ENCODE measurements around the gene TADA3. TPM values are rescaled to one million over a fixed set of nuclear protein-coding genes. Genes with fewer than 3 reads are reported as not detected.

The TADA3 gene
- total RNA-seq, 1 donor from 2014 or later = 54.7 TPM

GRCh38 chr3:9749645-9750555, 42.4 kb downstream of the TADA3 start, which contains the start of gene OGG1:
TSS of gene OGG1 (plus strand) at chr3:9749952. CDS start at chr3:9750287, 335 bp downstream.
- no peak for TF ChIP-seq CTCF (conservative IDR thresholded peaks at IDR 0.05; ENCODE audit: low read depth, low read length)
- peak within 1 kb of the TSS; percentile 75 for H3K4me3 ChIP-seq (ENCODE audit: low read depth, low read length)
- DNase-seq (ENCODE audit: low read depth) = peak; percentile 88

DNA sequence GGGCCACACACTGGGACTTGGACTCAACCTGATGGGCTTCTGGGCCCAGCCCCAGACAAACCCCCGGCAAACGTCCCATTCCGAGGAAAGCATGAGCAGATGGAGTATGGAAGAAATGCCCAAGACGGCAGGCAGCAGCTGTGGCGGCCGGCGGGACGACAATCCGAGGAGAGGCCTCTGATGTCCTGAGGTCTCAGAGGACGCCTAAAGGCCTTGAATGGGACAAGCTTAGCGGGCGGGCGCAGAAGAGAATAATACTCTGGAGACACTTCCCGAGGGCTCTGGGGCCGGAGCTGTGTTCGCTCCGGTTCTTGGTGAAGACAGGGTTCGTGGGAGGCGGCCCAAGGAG, 43.0 kb downstream of the TADA3 start:
- DNase-seq (ENCODE audit: low read depth) = no peak
- no peak for TF ChIP-seq CTCF (conservative IDR thresholded peaks at IDR 0.05; ENCODE audit: low read depth, low read length)
- peak overlapping the region; percentile 75 for H3K4me3 ChIP-seq (ENCODE audit: low read depth, low read length)

DNA sequence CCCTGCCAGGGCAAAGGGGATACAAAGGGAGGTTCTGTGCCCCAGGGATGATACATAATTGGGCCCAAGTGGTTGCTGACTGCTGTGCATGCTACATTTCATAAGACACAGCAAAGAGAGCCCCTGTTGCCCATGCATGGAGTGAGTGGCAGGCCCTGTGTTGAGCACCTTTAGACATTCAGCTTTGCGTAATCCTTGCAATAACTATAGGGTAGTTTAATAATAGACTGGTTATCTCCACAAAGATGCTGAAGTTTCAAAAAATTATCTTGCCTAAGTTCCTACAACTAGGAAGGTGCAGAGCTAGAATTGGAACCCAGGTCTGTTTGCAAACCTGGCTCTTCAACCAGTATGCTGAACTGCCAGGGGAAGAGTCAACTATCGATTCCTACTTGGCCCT, 44.2 kb downstream of the TADA3 start:
- no peak for TF ChIP-seq CTCF (conservative IDR thresholded peaks at IDR 0.05; ENCODE audit: low read depth, low read length)
- no peak for DNase-seq (ENCODE audit: low read depth)
- H3K4me3 ChIP-seq (ENCODE audit: low read depth, low read length) = no peak overlapping the region

- TF ChIP-seq CTCF (conservative IDR thresholded peaks at IDR 0.05; ENCODE audit: low read depth, low read length) = no peak
- no peak for DNase-seq (ENCODE audit: low read depth)
- no peak overlapping the region for H3K4me3 ChIP-seq (ENCODE audit: low read depth, low read length)
Observed at GRCh38 chr3:9747267-9747666, 45.0 kb downstream of the TADA3 start.

DNA sequence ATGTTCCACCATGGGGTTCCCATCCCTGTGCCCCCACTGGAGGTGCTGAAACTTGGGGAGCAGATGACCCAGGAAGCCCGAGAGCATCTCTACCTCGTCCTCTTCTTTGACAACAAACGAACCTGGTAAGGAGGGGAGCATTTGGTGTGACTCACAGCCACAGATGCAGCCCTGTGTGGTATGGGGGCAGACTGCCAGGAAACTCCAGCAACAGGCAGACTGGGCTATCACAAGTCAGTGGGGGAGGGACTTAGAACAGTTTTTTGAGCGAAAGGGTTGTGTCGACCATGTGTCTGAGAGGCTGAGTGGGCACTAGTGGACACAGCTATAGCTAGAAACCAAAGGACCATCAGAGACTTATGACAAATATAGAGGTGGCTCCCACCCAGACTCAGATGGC, 45.9 kb downstream of the TADA3 start:
- H3K4me3 ChIP-seq (ENCODE audit: low read depth, low read length) = no peak overlapping the region
- no peak for DNase-seq (ENCODE audit: low read depth)
- TF ChIP-seq CTCF (conservative IDR thresholded peaks at IDR 0.05; ENCODE audit: low read depth, low read length) = no peak

- DNase-seq (ENCODE audit: low read depth) = no peak
- no peak overlapping the region for H3K4me3 ChIP-seq (ENCODE audit: low read depth, low read length)
- TF ChIP-seq CTCF (conservative IDR thresholded peaks at IDR 0.05; ENCODE audit: low read depth, low read length) = no peak
Observed at GRCh38 chr3:9745521-9745920, 46.8 kb downstream of the TADA3 start.

- DNase-seq (ENCODE audit: low read depth) = no peak
- no peak overlapping the region for H3K4me3 ChIP-seq (ENCODE audit: low read depth, low read length)
- no peak for TF ChIP-seq CTCF (conservative IDR thresholded peaks at IDR 0.05; ENCODE audit: low read depth, low read length)
Observed at GRCh38 chr3:9744162-9744561, 48.1 kb downstream of the TADA3 start.
